Kidney (tissue), 14 donors: ENCODE results near the gene ECM1. TPM values are rescaled to one million over a fixed set of nuclear protein-coding genes. Genes with fewer than 3 reads are reported as not detected.

Experiments used
- DNase-seq, 5 donors: peaks; one replicate each; pipeline ENCODE4 v3.0.0-alpha.2; 2013 to 2020
- FAIRE-seq: peaks from 2 replicates; lab custom pipeline; 2012; peaks lifted over from hg19 to GRCh38; lab: Jason Lieb, UNC
- H3K27ac ChIP-seq, 2 donors: one replicate each; pipeline ENCODE4 v1.7.0; 2013; ENCODE audit warnings: low read depth in 2 of 2, low read length in 2 of 2, inconsistent platforms in 1 of 2
- H3K27me3 ChIP-seq: one replicate; pipeline ENCODE4 v1.7.1; 2013; ENCODE audit warnings: low read length, inconsistent platforms; ENCODE audit not compliant: control insufficient read depth, insufficient read depth
- H3K36me3 ChIP-seq, 3 donors: one replicate each; pipeline versions ENCODE4 v1.7.0 to v1.7.1; 2013; ENCODE audit warnings: low read length in 3 of 3, control low read depth in 1 of 3, inconsistent platforms in 1 of 3; ENCODE audit not compliant: insufficient read depth in 3 of 3, control insufficient read depth in 2 of 3
- H3K4me1 ChIP-seq, 3 donors: one replicate each; pipeline versions ENCODE4 v1.7.0 to v1.7.1; 2013; ENCODE audit warnings: low read length in 3 of 3, inconsistent platforms in 1 of 3, low read depth in 1 of 3; ENCODE audit not compliant: control insufficient read depth in 2 of 3, insufficient read depth in 2 of 3
- H3K4me3 ChIP-seq, 3 donors: one replicate each; pipeline versions ENCODE4 v1.7.0 to v1.8.1; 2013; ENCODE audit warnings: low read length in 3 of 3, control low read depth in 1 of 3, inconsistent platforms in 1 of 3
- H3K9ac ChIP-seq, 3 donors: one replicate each; pipeline versions ENCODE4 v1.7.0 to v1.7.1; 2013; ENCODE audit warnings: low read length in 3 of 3, control low read depth in 1 of 3, inconsistent platforms in 1 of 3
- H3K9me3 ChIP-seq, 3 donors: one replicate each; pipeline versions ENCODE4 v1.7.0 to v1.7.1; 2013; ENCODE audit warnings: low read length in 3 of 3, control low read depth in 1 of 3, inconsistent platforms in 1 of 3; ENCODE audit not compliant: control insufficient read depth in 2 of 3, insufficient read depth in 1 of 3
- CTCF ChIP-seq: IDR thresholded peaks from 3 replicates; pipeline ENCODE4 v1.5.1; 2012; ENCODE audit warnings: mild to moderate bottlenecking, moderate library complexity, borderline replicate concordance; ENCODE audit not compliant: insufficient read depth; ENCODE audit errors: extremely low read depth
- intact Hi-C: fragments of 100-400 bp; cut with DNase I; formaldehyde crosslinking; loops from one replicate; pipeline ENCODE4 v1.11.1; 2022
- polyA plus RNA-seq: library from polyadenylated mRNA; stranded (reverse); fragments of 350-450 nt; fragmentation: Illumina TruSeq; extraction: RNeasy Lipid Tissue Mini Kit (QIAGEN cat#74804); gene quantifications from one replicate; pipeline ENCODE4 v1.2.3, GENCODE V29; 2014; ENCODE audit warnings: low read depth, low replicate concordance; ENCODE audit not compliant: insufficient read depth
- total RNA-seq: library from RNA; stranded (reverse); fragmentation: NEBNext Ultra II Directional; extraction: Animal tissue kit (Norgen Biotek cat#: 25700); gene quantifications from one replicate; pipeline ENCODE4 v1.2.1, GENCODE V29; 2021
- donor health status: control.
- donor health status: control.
- donor health status: control.
- donor health status: control.
- donor health status: control.
- donor health status: DM: yes; HTN: yes; CAD: no.
- donor health status: Normal renal cell carcinoma (clear cell type).

The ECM1 gene
- total and polyA plus RNA-seq, 2 donors from 2014 or later: 9.2 to 36.4 TPM

DNA sequence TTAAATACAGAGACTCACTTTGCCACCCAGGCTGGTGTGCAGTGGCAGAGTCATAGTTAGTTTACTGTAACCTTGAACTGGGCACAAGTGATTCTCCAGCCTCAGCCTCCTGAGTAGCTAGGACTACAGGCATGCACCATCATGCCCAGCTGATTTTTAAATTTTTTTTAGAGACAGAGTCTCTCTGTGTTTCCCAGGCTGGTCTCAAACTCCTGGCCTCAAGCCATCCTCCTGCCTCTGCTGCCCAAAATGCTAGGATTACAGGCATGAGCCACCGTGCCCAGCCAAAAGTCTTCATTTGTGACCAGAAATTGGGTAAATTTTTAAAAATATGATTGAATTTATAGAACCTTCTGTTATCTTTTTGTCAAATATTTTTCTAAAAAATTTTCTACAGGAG lies 38.6 kb upstream of the ECM1 start:
- intact Hi-C loops: loop anchor here (10.0 kb wide), 1 partner anchor 66 kb away; no protein-coding TSS in a partner anchor
- no peak for TF ChIP-seq CTCF
- Histone ChIP-seq H3K27ac (no peak overlapping the region), H3K9ac (no peak overlapping the region), H3K9me3 (no peaks in the 10 kb centered on the region), H3K27me3 (no peaks in the 10 kb centered on the region), H3K4me3 (no peak overlapping the region), H3K4me1 (no peaks in the 10 kb centered on the region), H3K36me3 (peaks cover 10 to 37% (median 27%) of the 10 kb centered on the region in 3 donors)
- FAIRE-seq (no peak), DNase-seq (no peak)

GRCh38 chr1:150472601-150473200 lies 35.2 kb upstream of the ECM1 start:
- Histone ChIP-seq H3K9me3 (no peaks in the 10 kb centered on the region), H3K4me3 (no peak overlapping the region), H3K27ac (no peak overlapping the region), H3K9ac (no peak overlapping the region), H3K4me1 (no peaks in the 10 kb centered on the region), H3K27me3 (no peaks in the 10 kb centered on the region), H3K36me3 (peaks cover 4 to 29% (median 27%) of the 10 kb centered on the region in 3 donors)
- intact Hi-C loops: no loop called here
- no peak for TF ChIP-seq CTCF
- DNase-seq (no peak), FAIRE-seq (no peak)

DNA sequence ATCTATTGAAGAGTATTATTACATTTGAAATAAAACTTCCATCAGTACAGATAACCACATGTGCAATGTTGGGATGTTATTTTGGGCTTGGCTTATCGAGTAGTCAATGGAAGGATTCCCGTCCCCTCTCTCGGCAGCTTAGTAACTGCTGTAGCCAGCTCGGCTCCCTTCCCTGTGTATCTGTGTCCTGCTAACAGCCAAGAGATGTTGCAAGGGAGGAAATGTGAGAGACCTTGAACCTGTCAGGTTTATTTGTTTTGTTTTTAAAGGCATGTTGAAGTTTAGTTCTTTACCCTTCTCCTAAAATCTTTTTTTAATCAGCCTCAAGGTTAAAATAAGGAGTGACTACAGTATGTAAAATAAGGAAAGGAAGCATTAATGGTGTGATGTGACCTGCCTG lies 34.2 kb upstream of the ECM1 start:
- no peak overlapping the region for H3K9ac ChIP-seq
- peaks cover 4 to 29% (median 27%) of the 10 kb centered on the region in 3 donors for H3K36me3 ChIP-seq
- no peak for TF ChIP-seq CTCF
- H3K27ac ChIP-seq: no peak overlapping the region
- H3K4me3 ChIP-seq: no peak overlapping the region
- no peaks in the 10 kb centered on the region for H3K4me1 ChIP-seq
- DNase-seq (no peak), FAIRE-seq (no peak)
- intact Hi-C loops: no loop called here
- no peaks in the 10 kb centered on the region for H3K9me3 ChIP-seq
- no peaks in the 10 kb centered on the region for H3K27me3 ChIP-seq
